Measurements from ENCODE around the gene KRT1.

Gene KRT1

GRCh38 chr12:52633383-52633782, 46.8 kb downstream of the KRT1 start:
- no peak overlapping the region for H3K4me3 ChIP-seq (ENCODE audit: low read length in 2 of 2)
- no peaks in the 10 kb centered on the region for H3K9me3 ChIP-seq (replicated peaks in 1 of 2; ENCODE audit: control insufficient read depth in 2 of 2, insufficient read depth in 1 of 2, low read depth in 1 of 2, low read length in 2 of 2)
- H3K4me2 ChIP-seq (ENCODE audit: insufficient read depth, low read length, poor library complexity, severe bottlenecking), result no peak overlapping the region
- no peak overlapping the region for H3K9ac ChIP-seq (ENCODE audit: low read depth, low read length, poor library complexity)
- H3K4ac ChIP-seq (ENCODE audit: low read length), result no peak overlapping the region
- no peak overlapping the region for H3K23ac ChIP-seq (ENCODE audit: low read depth, low read length, poor library complexity)
- H2BK5ac ChIP-seq (ENCODE audit: low read length), result no peak overlapping the region
- H3K14ac ChIP-seq (ENCODE audit: low read length), result no peak overlapping the region
- H3K4me1 ChIP-seq (ENCODE audit: control insufficient read depth in 2 of 2, insufficient read depth in 1 of 2, low read depth in 1 of 2, low read length in 2 of 2), result no peaks in the 10 kb centered on the region
- H3K36me3 ChIP-seq (replicated peaks in 1 of 2; ENCODE audit: control insufficient read depth in 2 of 2, insufficient read depth in 2 of 2, low read length in 2 of 2), result no peaks in the 10 kb centered on the region
- no peak overlapping the region for H2BK15ac ChIP-seq (ENCODE audit: low read length)
- no peak overlapping the region for H3K27ac ChIP-seq (replicated peaks; ENCODE audit: low read length)
- no peak overlapping the region for H4K8ac ChIP-seq (ENCODE audit: low read depth, low read length)
- no peak overlapping the region for H2BK120ac ChIP-seq (ENCODE audit: low read depth, low read length)
- no peak overlapping the region for H4K91ac ChIP-seq (ENCODE audit: low read depth, low read length, poor library complexity)
- no peak overlapping the region for H2BK12ac ChIP-seq (ENCODE audit: low read length)
- no peak overlapping the region for H2AFZ ChIP-seq (ENCODE audit: low read length)
- H3K79me1 ChIP-seq (ENCODE audit: low read depth, low read length), result no peaks in the 10 kb centered on the region
- DNase-seq (ENCODE audit: low spot score), result no peak
- peaks cover 0 to 13% (median 2%) of the 10 kb centered on the region in 3 experiments for H3K27me3 ChIP-seq (ENCODE audit: control insufficient read depth in 3 of 3, insufficient read depth in 3 of 3, low read depth in 1 of 3, low read length in 3 of 3)
- WGBS, 2 donors (ENCODE audit: extremely low coverage in 2 of 2, insufficient read length in 2 of 2, insufficient replicate concordance in 1 of 2), result no CpG with 5 or more reads among the region's 4 CpGs
- H2AK5ac ChIP-seq (ENCODE audit: low read depth, low read length), result no peak overlapping the region
- no peak overlapping the region for H3K18ac ChIP-seq (ENCODE audit: low read length)

GRCh38 chr12:52632656-52633055, 47.6 kb downstream of the KRT1 start:
- no CpG with 5 or more reads among the region's 4 CpGs for WGBS, 2 donors (ENCODE audit: extremely low coverage in 2 of 2, insufficient read length in 2 of 2, insufficient replicate concordance in 1 of 2)
- Histone ChIP-seq H3K4ac (ENCODE audit: low read length) (no peak overlapping the region), H3K27ac (replicated peaks; ENCODE audit: low read length) (no peak overlapping the region), H2AK5ac (ENCODE audit: low read depth, low read length) (no peak overlapping the region), H3K79me1 (ENCODE audit: low read depth, low read length) (no peaks in the 10 kb centered on the region), H3K9me3 (replicated peaks in 1 of 2; ENCODE audit: control insufficient read depth in 2 of 2, insufficient read depth in 1 of 2, low read depth in 1 of 2, low read length in 2 of 2) (no peaks in the 10 kb centered on the region), H3K23ac (ENCODE audit: low read depth, low read length, poor library complexity) (no peak overlapping the region), H2BK12ac (ENCODE audit: low read length) (no peak overlapping the region), H4K91ac (ENCODE audit: low read depth, low read length, poor library complexity) (no peak overlapping the region), H3K4me3 (ENCODE audit: low read length in 2 of 2) (no peak overlapping the region), H2BK15ac (ENCODE audit: low read length) (no peak overlapping the region), H3K4me2 (ENCODE audit: insufficient read depth, low read length, poor library complexity, severe bottlenecking) (no peak overlapping the region), H3K9ac (ENCODE audit: low read depth, low read length, poor library complexity) (no peak overlapping the region), H3K18ac (ENCODE audit: low read length) (no peak overlapping the region), H2BK5ac (ENCODE audit: low read length) (no peak overlapping the region), H3K27me3 (ENCODE audit: control insufficient read depth in 3 of 3, insufficient read depth in 3 of 3, low read depth in 1 of 3, low read length in 3 of 3) (peaks cover 0 to 13% (median 2%) of the 10 kb centered on the region in 3 experiments), H2AFZ (ENCODE audit: low read length) (no peak overlapping the region), H3K36me3 (replicated peaks in 1 of 2; ENCODE audit: control insufficient read depth in 2 of 2, insufficient read depth in 2 of 2, low read length in 2 of 2) (no peaks in the 10 kb centered on the region), H3K4me1 (ENCODE audit: control insufficient read depth in 2 of 2, insufficient read depth in 1 of 2, low read depth in 1 of 2, low read length in 2 of 2) (no peaks in the 10 kb centered on the region), H4K8ac (ENCODE audit: low read depth, low read length) (peak overlapping the region; percentile 45), H2BK120ac (ENCODE audit: low read depth, low read length) (no peak overlapping the region), H3K14ac (ENCODE audit: low read length) (no peak overlapping the region)
- no peak for DNase-seq (ENCODE audit: low spot score)

- no peak overlapping the region for H3K4me3 ChIP-seq (ENCODE audit: low read length in 2 of 2)
- no peak overlapping the region for H3K4ac ChIP-seq (ENCODE audit: low read length)
- no peak overlapping the region for H3K14ac ChIP-seq (ENCODE audit: low read length)
- H3K79me1 ChIP-seq (ENCODE audit: low read depth, low read length), result no peaks in the 10 kb centered on the region
- no peak overlapping the region for H3K18ac ChIP-seq (ENCODE audit: low read length)
- peaks cover 0 to 4% of the 10 kb centered on the region in 2 donors for H3K4me1 ChIP-seq (ENCODE audit: control insufficient read depth in 2 of 2, insufficient read depth in 1 of 2, low read depth in 1 of 2, low read length in 2 of 2)
- DNase-seq (ENCODE audit: low spot score), result no peak
- H4K91ac ChIP-seq (ENCODE audit: low read depth, low read length, poor library complexity), result no peak overlapping the region
- no peak overlapping the region for H3K4me2 ChIP-seq (ENCODE audit: insufficient read depth, low read length, poor library complexity, severe bottlenecking)
- H3K9ac ChIP-seq (ENCODE audit: low read depth, low read length, poor library complexity), result no peak overlapping the region
- no peak overlapping the region for H2AFZ ChIP-seq (ENCODE audit: low read length)
- no peaks in the 10 kb centered on the region for H3K36me3 ChIP-seq (replicated peaks in 1 of 2; ENCODE audit: control insufficient read depth in 2 of 2, insufficient read depth in 2 of 2, low read length in 2 of 2)
- no peak overlapping the region for H2BK120ac ChIP-seq (ENCODE audit: low read depth, low read length)
- peaks cover 0 to 11% (median 2%) of the 10 kb centered on the region in 3 experiments for H3K27me3 ChIP-seq (ENCODE audit: control insufficient read depth in 3 of 3, insufficient read depth in 3 of 3, low read depth in 1 of 3, low read length in 3 of 3)
- H2BK5ac ChIP-seq (ENCODE audit: low read length), result no peak overlapping the region
- no peak overlapping the region for H3K27ac ChIP-seq (replicated peaks; ENCODE audit: low read length)
- no peaks in the 10 kb centered on the region for H3K9me3 ChIP-seq (replicated peaks in 1 of 2; ENCODE audit: control insufficient read depth in 2 of 2, insufficient read depth in 1 of 2, low read depth in 1 of 2, low read length in 2 of 2)
- WGBS, 2 donors (ENCODE audit: extremely low coverage in 2 of 2, insufficient read length in 2 of 2, insufficient replicate concordance in 1 of 2), result no CpG with 5 or more reads among the region's 6 CpGs
- no peak overlapping the region for H3K23ac ChIP-seq (ENCODE audit: low read depth, low read length, poor library complexity)
- H2BK15ac ChIP-seq (ENCODE audit: low read length), result no peak overlapping the region
- no peak overlapping the region for H2BK12ac ChIP-seq (ENCODE audit: low read length)
- H4K8ac ChIP-seq (ENCODE audit: low read depth, low read length), result no peak overlapping the region
- no peak overlapping the region for H2AK5ac ChIP-seq (ENCODE audit: low read depth, low read length)
These were observed 48.3 kb downstream of the KRT1 start for GRCh38 chr12:52631676-52632459.

- Histone ChIP-seq H3K4me2 (ENCODE audit: insufficient read depth, low read length, poor library complexity, severe bottlenecking) (no peak overlapping the region), H3K36me3 (replicated peaks in 1 of 2; ENCODE audit: control insufficient read depth in 2 of 2, insufficient read depth in 2 of 2, low read length in 2 of 2) (no peaks in the 10 kb centered on the region), H3K27me3 (ENCODE audit: control insufficient read depth in 3 of 3, insufficient read depth in 3 of 3, low read depth in 1 of 3, low read length in 3 of 3) (peaks cover 0 to 9% (median 2%) of the 10 kb centered on the region in 3 experiments), H3K4me3 (ENCODE audit: low read length in 2 of 2) (no peak overlapping the region), H2BK15ac (ENCODE audit: low read length) (no peak overlapping the region), H3K4me1 (ENCODE audit: control insufficient read depth in 2 of 2, insufficient read depth in 1 of 2, low read depth in 1 of 2, low read length in 2 of 2) (peaks cover 0 to 7% of the 10 kb centered on the region in 2 donors), H4K91ac (ENCODE audit: low read depth, low read length, poor library complexity) (no peak overlapping the region), H3K4ac (ENCODE audit: low read length) (no peak overlapping the region), H2BK120ac (ENCODE audit: low read depth, low read length) (no peak overlapping the region), H2AFZ (ENCODE audit: low read length) (no peak overlapping the region), H3K9ac (ENCODE audit: low read depth, low read length, poor library complexity) (no peak overlapping the region), H3K14ac (ENCODE audit: low read length) (no peak overlapping the region), H2BK5ac (ENCODE audit: low read length) (no peak overlapping the region), H2AK5ac (ENCODE audit: low read depth, low read length) (no peak overlapping the region), H3K23ac (ENCODE audit: low read depth, low read length, poor library complexity) (no peak overlapping the region), H3K9me3 (replicated peaks in 1 of 2; ENCODE audit: control insufficient read depth in 2 of 2, insufficient read depth in 1 of 2, low read depth in 1 of 2, low read length in 2 of 2) (no peaks in the 10 kb centered on the region), H3K27ac (replicated peaks; ENCODE audit: low read length) (no peak overlapping the region), H4K8ac (ENCODE audit: low read depth, low read length) (no peak overlapping the region), H3K79me1 (ENCODE audit: low read depth, low read length) (no peaks in the 10 kb centered on the region), H2BK12ac (ENCODE audit: low read length) (no peak overlapping the region), H3K18ac (ENCODE audit: low read length) (no peak overlapping the region)
- WGBS, 2 donors (ENCODE audit: extremely low coverage in 2 of 2, insufficient read length in 2 of 2, insufficient replicate concordance in 1 of 2), result no CpG with 5 or more reads among the region's 4 CpGs
- no peak for DNase-seq (ENCODE audit: low spot score)
These were observed 48.9 kb downstream of the KRT1 start for GRCh38 chr12:52631264-52631663.

All from neuronal stem cell (in vitro differentiated cells).